Hematopoietic multipotent progenitor cell treated with erythropoietin and hydrocortisone succinate and interleukin-3 and kit ligand, for 17 days (in vitro differentiated cells): Measurements from ENCODE around the gene PPM1M.

Experiments
- DNase-seq: peaks from one replicate; pipeline ENCODE4 v3.0.0-alpha.2; 2015; ENCODE audit warnings: low spot score

The PPM1M gene, protein sequence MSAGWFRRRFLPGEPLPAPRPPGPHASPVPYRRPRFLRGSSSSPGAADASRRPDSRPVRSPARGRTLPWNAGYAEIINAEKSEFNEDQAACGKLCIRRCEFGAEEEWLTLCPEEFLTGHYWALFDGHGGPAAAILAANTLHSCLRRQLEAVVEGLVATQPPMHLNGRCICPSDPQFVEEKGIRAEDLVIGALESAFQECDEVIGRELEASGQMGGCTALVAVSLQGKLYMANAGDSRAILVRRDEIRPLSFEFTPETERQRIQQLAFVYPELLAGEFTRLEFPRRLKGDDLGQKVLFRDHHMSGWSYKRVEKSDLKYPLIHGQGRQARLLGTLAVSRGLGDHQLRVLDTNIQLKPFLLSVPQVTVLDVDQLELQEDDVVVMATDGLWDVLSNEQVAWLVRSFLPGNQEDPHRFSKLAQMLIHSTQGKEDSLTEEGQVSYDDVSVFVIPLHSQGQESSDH

DNA sequence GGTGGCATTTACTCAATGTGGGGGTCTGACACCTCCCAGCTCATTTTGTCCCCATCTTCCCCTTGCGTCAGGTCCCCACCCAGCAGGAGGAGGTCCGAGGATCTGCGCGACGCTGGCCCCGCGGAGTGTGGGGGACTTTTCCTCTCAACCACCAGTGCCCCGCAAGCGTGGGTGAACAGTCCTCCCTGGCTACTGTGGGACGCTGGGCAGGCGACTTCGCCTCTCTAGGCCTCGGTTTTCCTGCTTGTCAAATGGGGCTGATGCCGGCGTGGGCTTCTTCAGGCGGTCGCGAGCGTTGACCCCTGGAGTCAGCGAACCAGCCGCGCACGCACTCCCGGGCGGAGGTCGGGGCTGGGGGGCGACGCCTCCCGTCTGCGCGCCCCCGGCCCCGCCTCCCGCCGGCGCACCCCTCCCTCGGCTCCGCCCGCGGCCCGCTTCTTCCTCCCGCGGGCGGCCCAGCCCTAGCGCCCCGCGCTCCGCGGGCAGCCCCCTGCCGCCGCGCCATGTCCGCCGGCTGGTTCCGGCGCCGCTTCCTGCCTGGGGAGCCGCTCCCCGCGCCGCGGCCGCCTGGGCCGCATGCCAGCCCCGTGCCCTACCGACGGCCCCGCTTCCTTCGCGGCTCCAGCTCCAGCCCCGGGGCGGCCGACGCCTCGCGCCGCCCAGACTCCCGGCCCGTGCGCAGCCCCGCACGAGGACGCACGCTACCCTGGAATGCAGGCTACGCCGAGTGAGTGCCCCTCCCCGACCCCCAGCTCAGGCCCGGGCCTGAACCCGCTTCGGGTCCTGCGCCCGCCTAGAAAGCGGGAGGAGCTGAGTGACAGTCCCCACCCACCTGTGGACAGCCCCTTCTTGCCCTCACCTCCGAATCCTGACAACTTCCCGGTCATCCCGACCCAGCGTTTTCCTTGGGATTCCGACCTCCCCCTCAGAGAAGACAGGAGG lies at the start of gene PPM1M:
TSS of gene PPM1M (plus strand) at position 438 of the 942 bp plus-strand sequence. CDS start at position 504, 66 bp downstream.
- no peak for DNase-seq

DNA sequence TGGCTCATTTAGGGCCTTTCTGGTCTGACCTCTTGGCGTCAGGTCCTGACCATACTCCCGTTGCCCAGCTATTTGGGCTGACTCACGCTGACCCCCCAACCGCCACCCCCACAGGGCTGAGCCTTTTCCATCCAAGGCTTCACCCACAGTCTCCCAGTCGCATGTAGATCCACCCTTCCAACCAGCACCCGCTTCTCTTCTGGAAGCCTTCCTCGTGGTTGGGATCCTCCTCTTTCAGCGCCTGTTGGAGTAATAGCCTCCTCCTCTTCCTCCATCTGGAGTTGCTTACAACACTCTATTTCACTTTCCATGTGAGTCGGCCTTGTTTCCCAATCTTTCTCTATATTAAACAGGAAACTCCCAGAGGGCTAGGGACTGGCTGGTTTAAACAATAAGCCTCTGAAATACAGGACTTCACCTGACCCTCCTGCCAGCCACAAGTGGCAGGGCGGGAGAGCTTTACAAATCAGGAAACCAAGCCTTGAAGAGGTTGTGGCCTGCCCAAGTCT lies 49.7 kb upstream of the PPM1M start:
- no peak for DNase-seq

DNA sequence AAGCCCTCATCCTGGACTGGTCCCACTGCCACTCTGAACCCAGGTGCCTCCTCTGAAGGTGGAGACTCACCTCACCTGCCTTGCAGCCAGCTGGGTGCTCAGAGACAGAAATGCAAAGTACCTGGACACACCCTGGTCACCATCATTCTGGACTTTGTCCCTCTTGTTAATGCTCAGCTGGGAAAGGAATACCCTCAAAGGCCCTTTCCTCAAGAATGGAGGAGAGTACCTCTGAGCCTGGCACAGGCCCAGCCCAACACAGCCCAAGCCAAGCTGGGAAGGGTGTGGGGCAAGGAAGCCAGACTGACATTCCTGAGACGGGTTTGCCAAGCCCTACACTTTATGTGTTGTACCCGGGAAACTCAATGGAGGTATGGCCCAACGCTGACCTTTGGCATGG lies 48.6 kb upstream of the PPM1M start:
- no peak for DNase-seq

DNA sequence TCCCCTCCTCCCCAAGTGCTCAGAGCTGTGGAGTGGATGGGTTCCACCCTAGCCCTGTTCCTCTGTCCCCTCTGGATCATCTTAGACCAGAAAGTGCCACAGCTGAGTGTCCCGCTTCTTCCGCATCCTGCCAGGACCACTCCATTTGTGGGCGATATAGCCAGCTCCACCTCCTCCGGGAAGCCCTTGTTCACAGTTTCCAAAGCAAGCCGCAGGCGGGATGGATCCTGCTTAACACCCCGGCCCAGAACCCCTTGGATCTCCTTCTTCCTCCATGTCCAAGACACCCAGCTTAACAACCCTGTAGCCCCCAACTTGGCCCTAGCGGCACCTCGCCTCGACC lies 48.1 kb upstream of the PPM1M start:
- DNase-seq = no peak

DNA sequence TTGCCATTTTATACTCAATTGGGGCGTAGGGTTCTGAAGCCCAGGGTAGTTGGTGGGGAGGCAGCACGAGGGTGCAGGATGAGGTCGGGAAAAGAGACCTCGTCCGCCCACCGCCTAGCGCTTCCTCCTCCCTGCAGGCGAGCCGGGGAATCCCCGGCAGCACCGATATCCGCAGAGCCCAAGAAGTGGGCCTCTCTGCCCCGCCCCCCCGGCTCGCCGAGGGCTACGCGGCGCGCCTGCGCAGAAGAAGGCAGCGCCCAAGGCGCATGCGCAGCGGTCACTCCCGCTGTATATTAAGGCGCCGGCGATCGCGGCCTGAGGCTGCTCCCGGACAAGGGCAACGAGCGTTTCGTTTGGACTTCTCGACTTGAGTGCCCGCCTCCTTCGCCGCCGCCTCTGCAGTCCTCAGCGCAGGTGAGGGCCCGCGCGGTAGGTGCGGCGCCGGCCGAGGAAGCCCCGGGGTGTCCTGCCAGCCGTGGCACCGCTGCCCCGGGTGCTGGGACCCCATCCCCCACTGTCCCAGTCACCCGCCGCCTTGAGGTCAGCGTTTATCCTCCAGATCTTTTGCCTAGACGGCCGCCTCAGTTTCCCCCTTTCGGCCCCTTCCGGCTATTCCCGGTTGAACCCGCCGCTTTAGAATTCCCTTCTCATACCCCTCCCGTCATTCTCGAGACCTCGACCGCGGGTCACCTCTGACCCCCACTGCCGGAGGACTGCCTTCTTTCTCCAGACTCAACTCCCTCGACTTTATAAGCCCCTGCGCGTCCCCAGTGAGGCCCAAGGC lies 47.5 kb upstream of the PPM1M start, which contains the start of gene ALAS1:
TSS of gene ALAS1 (plus strand) at position 319 of the 784 bp plus-strand sequence. CDS start 1,082 bp downstream, outside the sequence.
- DNase-seq = peak; percentile 97

DNA sequence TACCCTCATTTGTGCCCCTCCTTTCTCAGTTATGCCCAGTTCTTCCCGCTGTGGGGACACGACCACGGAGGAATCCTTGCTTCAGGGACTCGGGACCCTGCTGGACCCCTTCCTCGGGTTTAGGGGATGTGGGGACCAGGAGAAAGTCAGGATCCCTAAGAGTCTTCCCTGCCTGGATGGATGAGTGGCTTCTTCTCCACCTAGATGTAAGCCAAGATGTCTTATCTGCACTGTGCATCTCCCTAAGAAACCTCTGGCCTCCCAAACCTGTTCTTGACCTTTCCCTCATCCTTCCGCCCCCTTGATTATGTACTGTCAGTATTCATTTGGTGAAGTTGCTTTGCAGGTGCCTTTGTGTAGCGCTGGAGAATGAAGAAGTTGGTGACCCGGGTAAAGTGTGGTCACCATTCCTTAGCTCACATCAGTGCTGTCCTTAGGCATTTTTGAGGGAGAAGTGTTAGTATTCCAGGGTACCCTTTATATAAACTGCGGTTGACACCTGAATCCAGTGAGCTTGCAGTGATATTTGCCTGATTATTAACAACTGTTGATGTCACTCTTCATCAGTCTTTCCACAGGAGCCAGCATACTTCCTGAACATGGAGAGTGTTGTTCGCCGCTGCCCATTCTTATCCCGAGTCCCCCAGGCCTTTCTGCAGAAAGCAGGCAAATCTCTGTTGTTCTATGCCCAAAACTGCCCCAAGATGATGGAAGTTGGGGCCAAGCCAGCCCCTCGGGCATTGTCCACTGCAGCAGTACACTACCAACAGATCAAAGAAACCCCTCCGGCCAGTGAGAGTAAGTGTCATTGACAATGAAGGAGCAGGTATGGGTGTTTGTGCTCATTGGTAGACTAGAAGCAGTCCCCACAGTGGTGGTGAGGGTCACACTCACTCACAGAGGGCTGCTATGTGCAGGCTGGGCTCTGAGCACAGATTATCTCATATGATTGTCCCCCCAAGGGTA lies 46.6 kb upstream of the PPM1M start:
- DNase-seq = peak; percentile 36

DNA sequence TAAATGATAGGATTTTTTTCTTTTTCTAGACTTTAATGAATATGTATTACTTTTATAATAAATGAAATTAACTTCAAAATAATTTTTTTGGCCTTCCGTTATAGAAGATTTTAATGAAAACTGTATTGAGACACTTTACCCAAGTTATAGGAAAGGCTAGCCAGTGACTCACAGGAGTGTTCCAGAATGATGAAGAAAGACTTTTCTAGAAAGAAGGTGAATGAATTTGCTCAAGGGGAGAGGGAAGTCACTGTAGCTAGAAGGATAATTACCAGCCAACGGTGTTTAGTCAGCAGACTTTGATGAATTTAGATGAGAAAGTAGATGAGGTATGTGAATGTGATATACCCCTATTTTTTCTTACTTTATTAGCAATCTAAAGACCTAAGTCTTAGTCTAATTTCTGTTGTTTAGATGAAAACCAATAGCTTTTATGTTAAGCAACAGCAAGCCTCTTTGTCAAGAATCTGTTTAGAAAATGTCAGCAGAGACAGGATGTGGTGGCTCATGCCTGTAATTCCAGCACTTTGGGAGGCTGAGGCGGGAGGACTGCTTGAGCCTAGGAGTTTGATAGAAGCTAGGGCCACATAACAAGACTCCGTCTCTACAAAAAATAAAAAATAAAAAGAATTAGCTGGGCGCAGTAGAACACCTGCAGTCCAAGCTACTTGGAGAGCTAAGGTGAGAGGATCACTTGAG lies 44.4 kb upstream of the PPM1M start:
- no peak for DNase-seq

DNA sequence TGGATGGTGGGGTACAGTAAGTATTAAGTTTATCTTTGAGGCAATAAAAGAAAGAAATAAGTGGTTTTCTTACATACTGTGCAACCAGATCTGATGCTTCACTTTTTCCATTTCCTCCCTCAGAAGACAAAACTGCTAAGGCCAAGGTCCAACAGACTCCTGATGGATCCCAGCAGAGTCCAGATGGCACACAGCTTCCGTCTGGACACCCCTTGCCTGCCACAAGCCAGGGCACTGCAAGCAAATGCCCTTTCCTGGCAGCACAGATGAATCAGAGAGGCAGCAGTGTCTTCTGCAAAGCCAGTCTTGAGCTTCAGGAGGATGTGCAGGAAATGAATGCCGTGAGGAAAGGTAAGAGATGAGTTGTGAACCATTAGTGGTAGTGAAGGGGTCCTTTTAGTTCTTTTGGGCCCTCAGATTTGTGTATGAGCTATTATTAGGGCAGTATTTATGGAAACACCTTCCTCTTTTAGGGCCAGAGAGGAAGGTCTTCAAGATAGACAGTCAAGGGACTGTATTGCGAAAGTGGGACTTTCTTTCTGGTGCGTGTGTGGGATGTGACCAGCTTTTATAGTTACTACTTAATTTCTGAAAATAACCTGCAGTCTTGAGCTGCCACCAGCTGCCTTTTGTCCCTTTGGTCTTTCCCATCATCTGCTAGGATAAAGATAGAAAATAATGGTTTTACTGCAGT lies 43.0 kb upstream of the PPM1M start:
- no peak for DNase-seq

DNA sequence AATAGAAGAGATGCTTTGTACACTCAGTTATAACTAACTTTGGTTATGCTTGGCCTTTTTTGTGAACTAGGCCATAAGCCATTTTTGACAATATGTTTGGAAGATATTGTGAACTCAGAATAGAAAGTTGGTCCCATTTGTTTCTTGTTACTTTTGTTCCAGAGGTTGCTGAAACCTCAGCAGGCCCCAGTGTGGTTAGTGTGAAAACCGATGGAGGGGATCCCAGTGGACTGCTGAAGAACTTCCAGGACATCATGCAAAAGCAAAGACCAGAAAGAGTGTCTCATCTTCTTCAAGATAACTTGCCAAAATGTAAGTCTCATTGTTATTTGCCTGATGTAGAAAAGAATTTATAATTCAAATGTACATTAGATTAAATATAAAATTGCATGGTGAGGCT lies 41.9 kb upstream of the PPM1M start:
- no peak for DNase-seq

DNA sequence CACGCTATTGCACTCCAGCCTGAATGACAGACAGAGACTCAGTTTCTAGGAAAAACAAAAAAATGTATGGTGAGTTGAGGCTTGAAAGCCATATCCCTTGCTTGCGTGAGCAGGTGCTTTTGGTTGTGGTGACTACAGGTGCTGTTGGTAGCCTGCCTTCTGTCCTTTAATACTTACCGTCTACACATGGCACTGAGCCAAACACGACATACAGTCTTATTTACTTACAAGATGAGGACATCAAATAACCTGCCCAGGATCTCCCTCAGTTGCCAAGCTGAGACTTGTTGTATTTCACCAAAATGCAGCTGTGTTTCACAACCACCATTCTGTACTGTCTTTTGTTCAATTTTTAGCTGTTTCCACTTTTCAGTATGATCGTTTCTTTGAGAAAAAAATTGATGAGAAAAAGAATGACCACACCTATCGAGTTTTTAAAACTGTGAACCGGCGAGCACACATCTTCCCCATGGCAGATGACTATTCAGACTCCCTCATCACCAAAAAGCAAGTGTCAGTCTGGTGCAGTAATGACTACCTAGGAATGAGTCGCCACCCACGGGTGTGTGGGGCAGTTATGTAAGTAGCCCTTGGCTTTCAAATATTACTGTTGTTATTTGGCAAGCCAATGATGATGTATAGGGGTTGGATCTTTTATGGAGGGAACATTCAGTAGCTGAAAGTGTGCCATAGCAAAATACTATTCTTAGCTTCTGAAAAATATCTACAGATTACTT lies 41.1 kb upstream of the PPM1M start:
- no peak for DNase-seq

DNA sequence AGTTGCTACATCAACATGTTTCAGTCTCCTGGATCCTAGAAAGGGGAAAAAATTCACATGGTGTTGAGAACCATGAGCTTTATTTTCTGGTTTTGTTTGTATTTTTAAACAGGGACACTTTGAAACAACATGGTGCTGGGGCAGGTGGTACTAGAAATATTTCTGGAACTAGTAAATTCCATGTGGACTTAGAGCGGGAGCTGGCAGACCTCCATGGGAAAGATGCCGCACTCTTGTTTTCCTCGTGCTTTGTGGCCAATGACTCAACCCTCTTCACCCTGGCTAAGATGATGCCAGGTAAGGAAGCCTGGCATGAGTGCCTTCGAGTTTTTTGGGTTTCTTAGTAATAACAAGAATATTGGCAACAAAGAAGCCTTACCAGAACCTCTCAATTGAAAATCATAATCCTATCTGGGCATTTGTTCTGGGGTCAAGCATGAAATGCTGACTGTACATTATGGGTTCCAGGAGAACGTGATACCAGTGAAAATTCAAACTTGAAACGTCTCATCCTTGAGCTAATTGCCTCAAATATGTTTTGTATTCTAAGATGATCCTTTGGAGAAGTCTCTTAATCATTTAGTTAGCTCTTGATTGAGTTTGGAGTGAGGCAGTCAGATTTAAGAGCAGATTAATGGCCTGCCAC lies 39.7 kb upstream of the PPM1M start:
- DNase-seq = no peak

DNA sequence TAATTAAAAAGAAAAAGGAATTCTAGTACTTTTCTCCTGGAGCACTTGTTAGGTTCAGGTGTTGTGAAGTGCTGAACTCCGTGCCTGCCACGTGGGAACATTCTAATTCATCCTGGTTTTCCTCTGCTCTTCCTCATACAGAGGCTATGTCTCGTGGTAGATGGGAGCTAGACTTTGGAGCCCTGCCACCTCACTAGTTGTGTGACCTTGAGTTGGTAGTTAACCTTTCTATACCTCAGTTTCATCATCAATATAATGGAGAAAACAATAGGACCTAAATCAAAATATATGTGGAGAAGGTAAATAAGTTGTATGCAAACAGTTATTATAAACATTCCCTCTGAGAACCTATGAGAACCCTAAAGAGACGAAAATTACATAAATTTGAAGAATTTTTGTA lies 37.0 kb upstream of the PPM1M start:
- no peak for DNase-seq

DNA sequence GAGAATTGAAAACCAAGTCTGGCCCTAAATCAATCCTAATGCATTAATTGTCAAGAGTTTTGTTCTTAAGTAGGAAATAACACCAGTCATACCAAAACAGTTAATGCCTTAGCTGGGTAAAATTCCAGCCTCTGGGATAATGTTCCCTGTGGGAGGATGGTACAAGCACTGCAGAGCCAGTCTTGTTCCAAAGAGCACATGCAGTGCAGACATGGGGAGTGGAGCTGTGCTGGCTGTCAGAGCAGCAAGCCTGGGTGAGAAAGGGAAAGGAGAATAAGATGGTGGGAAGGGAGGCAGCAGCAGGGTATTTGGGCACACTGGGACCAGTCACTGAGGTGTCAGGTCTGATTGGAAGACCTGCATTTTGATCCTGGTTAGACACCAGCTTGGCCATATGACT lies 35.5 kb upstream of the PPM1M start:
- no peak for DNase-seq

DNA sequence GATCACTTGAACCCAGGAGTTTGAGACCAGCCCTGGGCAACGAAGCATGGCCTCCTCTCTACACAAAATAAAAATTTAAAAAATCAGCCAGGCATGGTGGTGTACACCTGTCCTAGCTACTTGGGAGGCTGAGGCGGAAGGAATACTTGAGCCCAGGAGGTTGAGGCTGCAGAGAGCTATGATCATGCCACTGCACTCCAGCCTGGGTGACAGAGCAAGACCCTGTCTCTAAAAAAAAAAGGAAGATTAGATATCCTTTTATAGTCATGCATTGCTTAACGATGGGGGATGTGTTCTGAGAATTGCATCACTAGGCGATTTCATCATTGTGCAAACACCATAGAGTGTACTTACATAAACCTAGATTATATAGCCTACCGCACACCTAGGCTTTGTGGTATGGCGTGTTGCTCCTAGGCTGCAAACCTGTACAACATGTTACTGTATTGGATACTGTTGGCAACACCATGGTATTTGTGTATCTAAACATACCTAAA lies 35.0 kb upstream of the PPM1M start:
- DNase-seq = no peak

DNA sequence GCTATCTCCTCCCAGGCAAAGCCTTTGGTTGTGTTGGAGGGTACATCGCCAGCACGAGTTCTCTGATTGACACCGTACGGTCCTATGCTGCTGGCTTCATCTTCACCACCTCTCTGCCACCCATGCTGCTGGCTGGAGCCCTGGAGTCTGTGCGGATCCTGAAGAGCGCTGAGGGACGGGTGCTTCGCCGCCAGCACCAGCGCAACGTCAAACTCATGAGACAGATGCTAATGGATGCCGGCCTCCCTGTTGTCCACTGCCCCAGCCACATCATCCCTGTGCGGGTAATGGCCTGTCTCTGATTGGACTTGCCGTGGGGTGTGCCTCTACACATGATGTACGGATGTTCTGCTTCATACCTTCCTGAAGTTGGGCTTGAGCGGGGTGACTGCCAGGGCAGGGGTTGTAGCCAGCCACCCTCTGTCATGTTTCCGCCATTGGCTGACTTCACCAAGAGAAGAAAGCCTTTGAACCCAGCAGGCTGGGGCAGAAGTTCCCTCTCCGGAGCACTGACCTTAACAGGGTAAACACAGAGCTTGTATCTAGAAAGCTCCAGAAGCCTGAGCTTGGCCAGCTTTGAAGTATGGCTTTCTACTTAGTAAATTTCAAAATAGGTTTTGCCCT lies 34.2 kb upstream of the PPM1M start:
- no peak for DNase-seq

DNA sequence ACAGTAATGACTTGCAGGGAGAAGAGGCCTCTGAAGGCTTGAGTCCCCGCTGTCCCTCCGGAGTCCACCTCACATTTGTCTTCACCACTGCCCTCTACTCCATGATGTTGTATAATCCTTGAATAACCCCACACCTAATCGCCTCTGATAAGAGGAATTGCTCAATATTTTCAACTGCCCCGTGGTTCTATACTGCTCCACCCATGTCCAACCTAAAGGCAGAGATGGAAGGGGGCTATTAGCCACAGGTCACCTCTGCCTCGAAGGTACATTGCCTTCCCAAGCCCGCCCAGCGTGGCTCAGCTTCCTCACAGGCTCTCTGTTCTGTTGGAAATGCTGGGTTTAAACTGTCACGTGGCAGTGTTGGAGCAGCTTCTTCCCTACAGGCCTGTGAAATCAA lies 32.6 kb upstream of the PPM1M start:
- DNase-seq = no peak

DNA sequence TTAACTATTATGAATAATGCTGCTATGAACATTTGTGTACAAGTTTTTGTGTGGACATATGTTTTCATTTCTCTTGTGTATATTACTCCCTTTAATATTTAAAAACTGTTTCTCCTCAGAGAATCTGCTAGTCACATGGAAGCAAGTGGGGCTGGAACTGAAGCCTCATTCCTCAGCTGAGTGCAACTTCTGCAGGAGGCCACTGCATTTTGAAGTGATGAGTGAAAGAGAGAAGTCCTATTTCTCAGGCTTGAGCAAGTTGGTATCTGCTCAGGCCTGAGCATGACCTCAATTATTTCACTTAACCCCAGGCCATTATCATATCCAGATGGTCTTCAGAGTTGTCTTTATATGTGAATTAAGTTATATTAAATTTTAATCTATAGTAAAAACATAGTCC lies 31.7 kb upstream of the PPM1M start:
- no peak for DNase-seq

DNA sequence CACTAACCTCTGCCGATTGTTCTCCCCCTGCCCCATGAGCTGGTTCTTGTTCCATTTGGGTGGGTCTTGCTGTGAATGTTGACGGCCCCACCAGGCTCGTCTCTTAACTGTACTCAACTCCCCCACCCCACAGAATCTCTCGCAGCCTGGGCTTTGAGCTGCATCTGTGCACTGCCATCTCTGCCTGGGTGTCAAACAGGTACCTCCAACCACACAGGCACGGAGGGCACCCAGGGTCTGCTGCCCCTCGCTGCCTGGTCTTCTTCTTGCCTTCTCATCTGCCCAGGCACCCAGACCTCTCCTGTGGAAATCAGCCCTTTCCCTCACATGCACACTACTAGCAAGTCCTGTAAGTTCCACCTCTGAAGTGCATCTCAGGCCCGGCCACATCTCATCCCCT lies 30.2 kb upstream of the PPM1M start:
- no peak for DNase-seq
